ENCODE results near the gene BDNF. TPM values are rescaled to one million over a fixed set of nuclear protein-coding genes. Genes with fewer than 3 reads are reported as not detected.
A peak's percentile ranks its signal among the peaks of the same experiment; 100 is the strongest.
"Not testable (repeated sequence)": the region's sequence is repeated elsewhere in the genome, so short reads cannot be mapped to it uniquely, and the experiment has no call there.

Gene BDNF
- 0.25 TPM for total RNA-seq

- no peak for DNase-seq (ENCODE audit: extremely low spot score in 2 of 2)
- intact Hi-C loops (cut with DNase I) = no loop called here
- Histone ChIP-seq H3K4me1 (peaks cover 29% of the 10 kb centered on the region), H3K9me3 (no peaks in the 10 kb centered on the region), H3K36me3 (no peaks in the 10 kb centered on the region), H3K4me3 (peak within 1 kb of the TSS; percentile 51 to 63), H3K27me3 (no peaks in the 10 kb centered on the region), H3K27ac (peak within 1 kb of the TSS; percentile 69)
- TF ChIP-seq, protein P1, sequence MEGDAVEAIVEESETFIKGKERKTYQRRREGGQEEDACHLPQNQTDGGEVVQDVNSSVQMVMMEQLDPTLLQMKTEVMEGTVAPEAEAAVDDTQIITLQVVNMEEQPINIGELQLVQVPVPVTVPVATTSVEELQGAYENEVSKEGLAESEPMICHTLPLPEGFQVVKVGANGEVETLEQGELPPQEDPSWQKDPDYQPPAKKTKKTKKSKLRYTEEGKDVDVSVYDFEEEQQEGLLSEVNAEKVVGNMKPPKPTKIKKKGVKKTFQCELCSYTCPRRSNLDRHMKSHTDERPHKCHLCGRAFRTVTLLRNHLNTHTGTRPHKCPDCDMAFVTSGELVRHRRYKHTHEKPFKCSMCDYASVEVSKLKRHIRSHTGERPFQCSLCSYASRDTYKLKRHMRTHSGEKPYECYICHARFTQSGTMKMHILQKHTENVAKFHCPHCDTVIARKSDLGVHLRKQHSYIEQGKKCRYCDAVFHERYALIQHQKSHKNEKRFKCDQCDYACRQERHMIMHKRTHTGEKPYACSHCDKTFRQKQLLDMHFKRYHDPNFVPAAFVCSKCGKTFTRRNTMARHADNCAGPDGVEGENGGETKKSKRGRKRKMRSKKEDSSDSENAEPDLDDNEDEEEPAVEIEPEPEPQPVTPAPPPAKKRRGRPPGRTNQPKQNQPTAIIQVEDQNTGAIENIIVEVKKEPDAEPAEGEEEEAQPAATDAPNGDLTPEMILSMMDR (IDR thresholded peaks at IDR 0.05) = no peak
- TF ChIP-seq POLR2A (IDR thresholded peaks at IDR 0.05) (no peak), POLR2AphosphoS5 (IDR thresholded peaks at IDR 0.05; ENCODE audit: insufficient read depth in 1 of 2, low read depth in 1 of 2) (no peak)
These were observed at the start of gene BDNF for GRCh38 chr11:27700351-27701301. BDNF (minus strand) TSS chr11:27700455; CDS start chr11:27658564, 41,891 bp downstream.

DNA sequence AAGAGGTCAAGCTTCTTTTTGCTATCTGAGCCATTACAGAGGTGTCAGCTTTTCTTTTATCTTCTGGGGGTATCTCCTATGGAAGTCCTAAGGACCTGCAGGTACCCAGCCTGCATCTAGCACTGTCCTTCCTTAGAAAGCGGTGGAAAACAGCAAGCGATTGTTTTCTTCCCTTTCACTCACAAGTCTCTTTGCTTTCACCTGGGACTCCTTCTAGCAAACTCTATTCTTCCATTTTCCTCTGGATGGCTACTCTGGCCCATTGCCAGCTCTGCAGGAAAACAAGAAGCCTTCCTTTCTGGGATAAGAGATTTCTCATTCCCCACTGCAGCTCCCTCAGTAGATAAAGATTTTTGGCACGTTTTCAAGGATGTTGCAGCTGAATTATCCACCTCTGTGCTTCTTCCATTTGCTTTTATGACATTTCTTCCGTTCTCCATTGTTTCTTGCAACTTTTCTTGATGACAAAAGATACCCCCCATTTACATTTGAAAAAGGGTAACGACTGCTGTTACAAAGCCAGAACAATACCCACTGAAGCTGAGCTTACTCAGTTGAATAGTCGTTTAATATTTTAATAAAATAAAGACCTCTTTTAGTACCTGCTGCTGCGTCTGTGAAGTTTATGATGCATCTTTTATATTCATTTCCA lies 40.2 kb upstream of the BDNF start:
- no peak for TF ChIP-seq POLR2AphosphoS5 (IDR thresholded peaks at IDR 0.05; ENCODE audit: insufficient read depth in 1 of 2, low read depth in 1 of 2)
- TF ChIP-seq, protein P1 (IDR thresholded peaks at IDR 0.05) = no peak
- TF ChIP-seq POLR2A (IDR thresholded peaks at IDR 0.05) = no peak
- Histone ChIP-seq H3K36me3 (no peaks in the 10 kb centered on the region), H3K4me1 (no peaks in the 10 kb centered on the region), H3K9me3 (no peaks in the 10 kb centered on the region), H3K4me3 (no peak overlapping the region), H3K27me3 (no peaks in the 10 kb centered on the region), H3K27ac (no peak overlapping the region)
- intact Hi-C loops (cut with DNase I) = no loop called here
- no peak for DNase-seq (ENCODE audit: extremely low spot score in 2 of 2)

DNA sequence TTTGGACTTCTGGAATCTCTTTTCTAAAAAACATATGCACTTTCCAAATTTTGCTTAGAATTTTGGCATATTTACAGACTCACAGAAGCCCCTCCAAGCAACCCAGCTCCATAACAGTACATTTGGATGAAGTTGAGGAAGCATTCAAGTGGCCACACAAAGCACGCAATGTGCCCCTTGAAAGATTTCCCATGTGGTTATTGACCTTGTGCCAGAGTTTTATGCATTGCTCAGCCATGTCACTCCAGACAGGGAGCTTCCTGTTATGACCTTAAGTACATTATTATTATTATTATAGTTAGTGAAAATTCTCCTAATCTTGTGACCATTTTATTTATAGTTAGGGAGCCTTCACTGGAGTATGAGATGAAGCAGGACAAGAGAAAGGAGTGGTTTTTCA lies 35.0 kb upstream of the BDNF start:
- no peak overlapping the region for H3K4me3 ChIP-seq
- H3K27ac ChIP-seq = no peak overlapping the region
- TF ChIP-seq POLR2A (IDR thresholded peaks at IDR 0.05) (no peak), POLR2AphosphoS5 (IDR thresholded peaks at IDR 0.05; ENCODE audit: insufficient read depth in 1 of 2, low read depth in 1 of 2) (no peak)
- TF ChIP-seq, protein P1 (IDR thresholded peaks at IDR 0.05) = no peak
- intact Hi-C loops (cut with DNase I) = no loop called here
- no peak for DNase-seq (ENCODE audit: extremely low spot score in 2 of 2)
- no peaks in the 10 kb centered on the region for H3K4me1 ChIP-seq
- H3K9me3 ChIP-seq = no peaks in the 10 kb centered on the region
- H3K36me3 ChIP-seq = no peaks in the 10 kb centered on the region
- H3K27me3 ChIP-seq = no peaks in the 10 kb centered on the region

DNA sequence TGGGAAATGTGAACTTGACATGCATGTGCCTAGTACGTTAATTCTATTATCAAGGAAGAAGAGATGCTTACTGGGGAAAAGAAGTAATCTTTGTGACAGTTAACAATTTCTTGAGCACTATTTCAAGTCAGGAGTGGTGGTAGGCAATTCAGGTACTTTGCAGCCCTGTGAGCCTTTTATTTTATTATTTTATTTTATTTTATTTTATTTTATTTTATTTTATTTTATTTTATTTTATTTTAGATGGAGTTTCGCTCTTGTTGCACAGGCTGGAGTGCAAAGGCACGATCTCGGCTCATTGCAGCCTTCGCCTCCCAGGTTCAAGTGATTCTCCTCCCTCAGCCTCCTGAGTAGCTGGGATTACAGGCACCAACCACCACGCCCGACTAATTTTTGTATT lies 31.5 kb upstream of the BDNF start:
- H3K4me3 ChIP-seq; DNase-seq (ENCODE audit: extremely low spot score in 2 of 2); H3K27me3 ChIP-seq; H3K4me1 ChIP-seq; H3K9me3 ChIP-seq; H3K36me3 ChIP-seq; H3K27ac ChIP-seq; intact Hi-C loops (cut with DNase I): not testable (repeated sequence)

DNA sequence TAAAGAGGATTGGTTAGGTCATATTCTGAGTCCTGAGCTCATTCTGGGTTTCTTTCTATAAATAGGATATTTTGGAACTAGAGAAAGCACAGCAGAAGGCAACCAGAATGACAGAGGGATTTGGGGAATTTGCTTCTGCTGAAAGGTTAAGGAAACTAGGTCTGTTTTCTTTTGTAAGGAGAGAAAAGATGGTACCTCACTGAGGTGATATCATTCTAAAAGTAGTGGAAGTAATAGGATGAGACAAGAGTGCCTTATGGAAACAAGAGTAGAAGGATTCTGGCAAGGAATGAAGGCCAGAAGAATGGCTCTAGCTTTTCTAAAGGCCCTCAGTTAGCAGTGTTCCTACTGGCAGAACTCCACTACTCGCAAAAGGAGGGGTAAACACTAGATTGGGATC lies 26.7 kb upstream of the BDNF start:
- peaks cover 7% of the 10 kb centered on the region for H3K27me3 ChIP-seq
- peaks cover 8% of the 10 kb centered on the region for H3K4me1 ChIP-seq
- no peak for DNase-seq (ENCODE audit: extremely low spot score in 2 of 2)
- H3K4me3 ChIP-seq = no peak overlapping the region
- TF ChIP-seq POLR2AphosphoS5 (IDR thresholded peaks at IDR 0.05; ENCODE audit: insufficient read depth in 1 of 2, low read depth in 1 of 2) = no peak
- TF ChIP-seq POLR2A (IDR thresholded peaks at IDR 0.05) = no peak
- TF ChIP-seq, protein P1 (IDR thresholded peaks at IDR 0.05) = no peak
- no peaks in the 10 kb centered on the region for H3K9me3 ChIP-seq
- intact Hi-C loops (cut with DNase I) = no loop called here
- H3K27ac ChIP-seq = no peak overlapping the region
- H3K36me3 ChIP-seq = no peaks in the 10 kb centered on the region
